ENCODE results near the gene SGPL1.

Gene SGPL1

GRCh38 chr10:70780772-70781171 is 35.0 kb upstream of the SGPL1 start:
- Histone ChIP-seq H3K27ac (ENCODE audit: low read depth, low read length) (no peak overlapping the region), H3K36me3 (ENCODE audit: control insufficient read depth in 5 of 5, insufficient read depth in 5 of 5, low read length in 5 of 5) (no peaks in the 10 kb centered on the region), H3K4me1 (ENCODE audit: control insufficient read depth in 5 of 5, insufficient read depth in 5 of 5, low read length in 5 of 5) (peaks cover 3 to 30% (median 26%) of the 10 kb centered on the region in 5 donors), H3K27me3 (ENCODE audit: control insufficient read depth in 5 of 5, insufficient read depth in 4 of 5, low read length in 5 of 5) (peaks cover 0 to 9% (median 0%) of the 10 kb centered on the region in 5 donors), H3K9me3 (ENCODE audit: control insufficient read depth in 5 of 5, low read length in 5 of 5) (no peaks in the 10 kb centered on the region), H3K4me3 (ENCODE audit: low read depth in 1 of 5, low read length in 5 of 5) (no peak overlapping the region), H3K9ac (ENCODE audit: low read length in 5 of 5) (no peak overlapping the region)

GRCh38 chr10:70781461-70782051 is 34.2 kb upstream of the SGPL1 start:
- Histone ChIP-seq H3K27me3 (ENCODE audit: control insufficient read depth in 5 of 5, insufficient read depth in 4 of 5, low read length in 5 of 5) (peaks cover 0 to 6% (median 0%) of the 10 kb centered on the region in 5 donors), H3K36me3 (ENCODE audit: control insufficient read depth in 5 of 5, insufficient read depth in 5 of 5, low read length in 5 of 5) (no peaks in the 10 kb centered on the region), H3K9me3 (ENCODE audit: control insufficient read depth in 5 of 5, low read length in 5 of 5) (no peaks in the 10 kb centered on the region), H3K4me1 (ENCODE audit: control insufficient read depth in 5 of 5, insufficient read depth in 5 of 5, low read length in 5 of 5) (peaks cover 3 to 30% (median 26%) of the 10 kb centered on the region in 5 donors), H3K9ac (ENCODE audit: low read length in 5 of 5) (no peak overlapping the region), H3K4me3 (ENCODE audit: low read depth in 1 of 5, low read length in 5 of 5) (no peak overlapping the region), H3K27ac (ENCODE audit: low read depth, low read length) (no peak overlapping the region)

GRCh38 chr10:70782086-70782745 is 33.5 kb upstream of the SGPL1 start:
- Histone ChIP-seq H3K27ac (ENCODE audit: low read depth, low read length) (no peak overlapping the region), H3K27me3 (ENCODE audit: control insufficient read depth in 5 of 5, insufficient read depth in 4 of 5, low read length in 5 of 5) (peaks cover 0 to 6% (median 0%) of the 10 kb centered on the region in 5 donors), H3K4me3 (ENCODE audit: low read depth in 1 of 5, low read length in 5 of 5) (no peak overlapping the region), H3K36me3 (ENCODE audit: control insufficient read depth in 5 of 5, insufficient read depth in 5 of 5, low read length in 5 of 5) (no peaks in the 10 kb centered on the region), H3K9ac (ENCODE audit: low read length in 5 of 5) (peak overlapping the region in 1 of 5 donors; percentile 12), H3K4me1 (ENCODE audit: control insufficient read depth in 5 of 5, insufficient read depth in 5 of 5, low read length in 5 of 5) (peaks cover 3 to 30% (median 26%) of the 10 kb centered on the region in 5 donors), H3K9me3 (ENCODE audit: control insufficient read depth in 5 of 5, low read length in 5 of 5) (no peaks in the 10 kb centered on the region)

- no peaks in the 10 kb centered on the region for H3K9me3 ChIP-seq (ENCODE audit: control insufficient read depth in 5 of 5, low read length in 5 of 5)
- H3K9ac ChIP-seq (ENCODE audit: low read length in 5 of 5): no peak overlapping the region
- H3K4me3 ChIP-seq (ENCODE audit: low read depth in 1 of 5, low read length in 5 of 5): no peak overlapping the region
- H3K4me1 ChIP-seq (ENCODE audit: control insufficient read depth in 5 of 5, insufficient read depth in 5 of 5, low read length in 5 of 5): peaks cover 3 to 30% (median 26%) of the 10 kb centered on the region in 5 donors
- peaks cover 0 to 6% (median 0%) of the 10 kb centered on the region in 5 donors for H3K27me3 ChIP-seq (ENCODE audit: control insufficient read depth in 5 of 5, insufficient read depth in 4 of 5, low read length in 5 of 5)
- no peak overlapping the region for H3K27ac ChIP-seq (ENCODE audit: low read depth, low read length)
- no peaks in the 10 kb centered on the region for H3K36me3 ChIP-seq (ENCODE audit: control insufficient read depth in 5 of 5, insufficient read depth in 5 of 5, low read length in 5 of 5)
Observed at GRCh38 chr10:70782746-70783680, 32.7 kb upstream of the SGPL1 start.

GRCh38 chr10:70784016-70784415 is 31.7 kb upstream of the SGPL1 start:
- H3K9ac ChIP-seq (ENCODE audit: low read length in 5 of 5): no peak overlapping the region
- peaks cover 3 to 28% (median 25%) of the 10 kb centered on the region in 5 donors for H3K4me1 ChIP-seq (ENCODE audit: control insufficient read depth in 5 of 5, insufficient read depth in 5 of 5, low read length in 5 of 5)
- H3K27ac ChIP-seq (ENCODE audit: low read depth, low read length): no peak overlapping the region
- peaks cover 0 to 6% (median 0%) of the 10 kb centered on the region in 5 donors for H3K27me3 ChIP-seq (ENCODE audit: control insufficient read depth in 5 of 5, insufficient read depth in 4 of 5, low read length in 5 of 5)
- H3K9me3 ChIP-seq (ENCODE audit: control insufficient read depth in 5 of 5, low read length in 5 of 5): no peaks in the 10 kb centered on the region
- no peaks in the 10 kb centered on the region for H3K36me3 ChIP-seq (ENCODE audit: control insufficient read depth in 5 of 5, insufficient read depth in 5 of 5, low read length in 5 of 5)
- H3K4me3 ChIP-seq (ENCODE audit: low read depth in 1 of 5, low read length in 5 of 5): no peak overlapping the region

GRCh38 chr10:70784471-70784870 is 31.3 kb upstream of the SGPL1 start:
- Histone ChIP-seq H3K9me3 (ENCODE audit: control insufficient read depth in 5 of 5, low read length in 5 of 5) (no peaks in the 10 kb centered on the region), H3K4me1 (ENCODE audit: control insufficient read depth in 5 of 5, insufficient read depth in 5 of 5, low read length in 5 of 5) (peaks cover 3 to 24% (median 20%) of the 10 kb centered on the region in 5 donors), H3K36me3 (ENCODE audit: control insufficient read depth in 5 of 5, insufficient read depth in 5 of 5, low read length in 5 of 5) (no peaks in the 10 kb centered on the region), H3K27ac (ENCODE audit: low read depth, low read length) (no peak overlapping the region), H3K27me3 (ENCODE audit: control insufficient read depth in 5 of 5, insufficient read depth in 4 of 5, low read length in 5 of 5) (peaks cover 0 to 6% (median 0%) of the 10 kb centered on the region in 5 donors), H3K4me3 (ENCODE audit: low read depth in 1 of 5, low read length in 5 of 5) (no peak overlapping the region), H3K9ac (ENCODE audit: low read length in 5 of 5) (no peak overlapping the region)

- H3K27me3 ChIP-seq (ENCODE audit: control insufficient read depth in 5 of 5, insufficient read depth in 4 of 5, low read length in 5 of 5): peaks cover 0 to 6% (median 0%) of the 10 kb centered on the region in 5 donors
- no peak within 1 kb of the TSS for H3K4me3 ChIP-seq (ENCODE audit: low read depth in 1 of 5, low read length in 5 of 5)
- H3K27ac ChIP-seq (ENCODE audit: low read depth, low read length): no peak within 1 kb of the TSS
- H3K9me3 ChIP-seq (ENCODE audit: control insufficient read depth in 5 of 5, low read length in 5 of 5): no peaks in the 10 kb centered on the region
- H3K4me1 ChIP-seq (ENCODE audit: control insufficient read depth in 5 of 5, insufficient read depth in 5 of 5, low read length in 5 of 5): peaks cover 2 to 16% (median 13%) of the 10 kb centered on the region in 5 donors
- H3K36me3 ChIP-seq (ENCODE audit: control insufficient read depth in 5 of 5, insufficient read depth in 5 of 5, low read length in 5 of 5): no peaks in the 10 kb centered on the region
- H3K9ac ChIP-seq (ENCODE audit: low read length in 5 of 5): no peak within 1 kb of the TSS
Observed at GRCh38 chr10:70785190-70785589, 30.6 kb upstream of the SGPL1 start, which contains the start of gene TBATA. Gene TBATA, minus strand, starts transcription at chr10:70785377. Its CDS starts 1,998 bp downstream, at chr10:70783379.

GRCh38 chr10:70786799-70787415 is 28.8 kb upstream of the SGPL1 start:
- H3K27ac ChIP-seq (ENCODE audit: low read depth, low read length): no peak overlapping the region
- no peaks in the 10 kb centered on the region for H3K36me3 ChIP-seq (ENCODE audit: control insufficient read depth in 5 of 5, insufficient read depth in 5 of 5, low read length in 5 of 5)
- H3K4me1 ChIP-seq (ENCODE audit: control insufficient read depth in 5 of 5, insufficient read depth in 5 of 5, low read length in 5 of 5): peaks cover 2 to 13% (median 10%) of the 10 kb centered on the region in 5 donors
- H3K9me3 ChIP-seq (ENCODE audit: control insufficient read depth in 5 of 5, low read length in 5 of 5): no peaks in the 10 kb centered on the region
- H3K27me3 ChIP-seq (ENCODE audit: control insufficient read depth in 5 of 5, insufficient read depth in 4 of 5, low read length in 5 of 5): peaks cover 0 to 6% (median 0%) of the 10 kb centered on the region in 5 donors
- no peak overlapping the region for H3K9ac ChIP-seq (ENCODE audit: low read length in 5 of 5)
- no peak overlapping the region for H3K4me3 ChIP-seq (ENCODE audit: low read depth in 1 of 5, low read length in 5 of 5)

- H3K9me3 ChIP-seq (ENCODE audit: control insufficient read depth in 5 of 5, low read length in 5 of 5): no peaks in the 10 kb centered on the region
- no peaks in the 10 kb centered on the region for H3K27me3 ChIP-seq (ENCODE audit: control insufficient read depth in 5 of 5, insufficient read depth in 4 of 5, low read length in 5 of 5)
- H3K4me3 ChIP-seq (ENCODE audit: low read depth in 1 of 5, low read length in 5 of 5): no peak overlapping the region
- no peaks in the 10 kb centered on the region for H3K36me3 ChIP-seq (ENCODE audit: control insufficient read depth in 5 of 5, insufficient read depth in 5 of 5, low read length in 5 of 5)
- no peak overlapping the region for H3K27ac ChIP-seq (ENCODE audit: low read depth, low read length)
- no peaks in the 10 kb centered on the region for H3K4me1 ChIP-seq (ENCODE audit: control insufficient read depth in 5 of 5, insufficient read depth in 5 of 5, low read length in 5 of 5)
- no peak overlapping the region for H3K9ac ChIP-seq (ENCODE audit: low read length in 5 of 5)
Observed at GRCh38 chr10:70791386-70792039, 24.2 kb upstream of the SGPL1 start.
